SKM-1 (cell line): ENCODE data around the gene CNBD2.
A peak's percentile ranks its signal among the peaks of the same experiment; 100 is the strongest.
"Not testable (repeated sequence)": the region's sequence is repeated elsewhere in the genome, so short reads cannot be mapped to it uniquely, and the experiment has no call there.

ENCODE experiments used
- DNase-seq: peaks from one replicate; lab custom pipeline; 2025; ENCODE audit not compliant: unreplicated experiment; lab: John Stamatoyannopoulos, UW

The CNBD2 gene

GRCh38 chr20:35974256-35974655, 5.9 kb downstream of the CNBD2 start:
- no peak for DNase-seq

- no peak for DNase-seq
Observed at GRCh38 chr20:35975576-35976373, 7.4 kb downstream of the CNBD2 start.

- DNase-seq, result no peak
Observed at GRCh38 chr20:35978041-35978513, 9.7 kb downstream of the CNBD2 start.

GRCh38 chr20:35979544-35979943, 11.2 kb downstream of the CNBD2 start:
- DNase-seq, result no peak

GRCh38 chr20:35981969-35982368, 13.6 kb downstream of the CNBD2 start:
- peak; percentile 12 for DNase-seq

GRCh38 chr20:35984382-35984781, 16.0 kb downstream of the CNBD2 start:
- no peak for DNase-seq

- no peak for DNase-seq
Observed at GRCh38 chr20:35985806-35986205, 17.4 kb downstream of the CNBD2 start.

- DNase-seq, result no peak
Observed at GRCh38 chr20:35988910-35989463, 20.6 kb downstream of the CNBD2 start.

GRCh38 chr20:35991142-35991771, 22.9 kb downstream of the CNBD2 start:
- DNase-seq, result peak; percentile 25

GRCh38 chr20:35992713-35993335, 24.4 kb downstream of the CNBD2 start:
- DNase-seq, result peak; percentile 66

GRCh38 chr20:35994994-35995453, 26.6 kb downstream of the CNBD2 start:
- peak; percentile 44 for DNase-seq

GRCh38 chr20:35996492-35996891, 28.1 kb downstream of the CNBD2 start:
- not testable (repeated sequence) for DNase-seq

- DNase-seq, result not testable (repeated sequence)
Observed at GRCh38 chr20:36001331-36001730, 32.9 kb downstream of the CNBD2 start.

GRCh38 chr20:36002855-36003254, 34.5 kb downstream of the CNBD2 start:
- no peak for DNase-seq

GRCh38 chr20:36004045-36004444, 35.7 kb downstream of the CNBD2 start:
- no peak for DNase-seq

GRCh38 chr20:36008461-36009035, 40.2 kb downstream of the CNBD2 start:
- DNase-seq, result no peak

GRCh38 chr20:36010076-36010475, 41.7 kb downstream of the CNBD2 start:
- DNase-seq, result no peak

GRCh38 chr20:36010825-36011224, 42.4 kb downstream of the CNBD2 start:
- DNase-seq, result no peak

GRCh38 chr20:36015806-36016403, 47.5 kb downstream of the CNBD2 start:
- DNase-seq, result no peak

GRCh38 chr20:36017048-36017951, 48.9 kb downstream of the CNBD2 start:
- DNase-seq, result no peak
